PC-3 (cell line): ENCODE measurements around the gene CRAMP1. TPM values are rescaled to one million over a fixed set of nuclear protein-coding genes. Genes with fewer than 3 reads are reported as not detected.

Source experiments
- ATAC-seq: fragments of 200-7000 bp; cut with Tn5 transposase; 2 replicates; pipeline ENCODE4 v1.9.1; 2020; ENCODE audit warnings: mild to moderate bottlenecking, moderate library complexity
- BruUV-seq: library from RNA; stranded (reverse); fragments of 400-500 nt; replicated peaks from 2 replicates; lab custom pipeline; 2021; lab: Mats Ljungman, UMichigan
- CTCF ChIA-PET: fragments of 300-600 bp; sonication (Branson Sonifier 250); formaldehyde crosslinking; loops from one replicate; lab custom pipeline; 2022; ENCODE audit warnings: antibody characterized with exemption; lab: Charles Lee
- POLR2A ChIA-PET: fragments of 300-600 bp; sonication (Branson Sonifier 250); formaldehyde crosslinking; loops from one replicate; lab custom pipeline; 2022; ENCODE audit warnings: antibody characterized with exemption; ENCODE audit not compliant: unreplicated experiment; lab: Charles Lee
- DNase-seq: peaks from one replicate; pipeline ENCODE4 v3.0.0-alpha.2; 2015
- H2AFZ ChIP-seq: fragments of 300-600 bp; sonication (generic); 2 replicates; pipeline ENCODE4 v1.6.0; 2016; ENCODE audit warnings: antibody characterized with exemption, low read length
- H3F3A ChIP-seq: fragments of 300-600 bp; sonication (generic); one replicate; pipeline ENCODE4 v1.6.0; 2017; ENCODE audit warnings: antibody characterized with exemption, low read length, control low read depth, mild to moderate bottlenecking; ENCODE audit not compliant: unreplicated experiment
- H3K27ac ChIP-seq: fragments of 300-600 bp; sonication (generic); 2 replicates; pipeline ENCODE4 v1.5.1; 2016; ENCODE audit warnings: mild to moderate bottlenecking, low read length
- H3K27me3 ChIP-seq: fragments of 300-600 bp; sonication (generic); 2 replicates; pipeline ENCODE4 v1.6.1; 2016; ENCODE audit warnings: low read length, mixed read lengths
- H3K36me3 ChIP-seq: fragments of 300-600 bp; sonication (generic); 2 replicates; pipeline ENCODE4 v1.6.1; 2016; ENCODE audit warnings: low read depth, mixed run types, low read length, mixed read lengths
- H3K4me1 ChIP-seq: fragments of 300-600 bp; sonication (generic); 2 replicates; pipeline ENCODE4 v1.5.1; 2016; ENCODE audit warnings: low read length; ENCODE audit not compliant: insufficient read depth
- H3K4me2 ChIP-seq: fragments of 300-600 bp; sonication (generic); 2 replicates; pipeline ENCODE4 v1.6.0; 2016; ENCODE audit warnings: low read length
- H3K4me3 ChIP-seq: fragments of 300-600 bp; sonication (generic); 2 replicates; pipeline ENCODE4 v1.5.1; 2016; ENCODE audit warnings: mild to moderate bottlenecking, low read length, mixed read lengths
- H3K79me2 ChIP-seq: fragments of 300-600 bp; sonication (generic); 2 replicates; pipeline ENCODE4 v1.6.1; 2017; ENCODE audit warnings: low read length, mixed read lengths
- H3K9ac ChIP-seq: fragments of 300-600 bp; sonication (generic); 2 replicates; pipeline ENCODE4 v1.6.0; 2016; ENCODE audit warnings: mild to moderate bottlenecking, low read length
- H3K9me2 ChIP-seq: fragments of 300-600 bp; sonication (generic); replicated peaks from 2 replicates; pipeline ENCODE4 v1.6.1; 2016; ENCODE audit warnings: mixed run types, low read length, mixed read lengths
- H3K9me3 ChIP-seq: fragments of 300-600 bp; sonication (generic); 2 replicates; pipeline ENCODE4 v1.6.1; 2016; ENCODE audit warnings: low read length, mixed read lengths
- H4K20me1 ChIP-seq: fragments of 300-600 bp; sonication (generic); 2 replicates; pipeline ENCODE4 v1.6.1; 2016; ENCODE audit warnings: low read length, mixed read lengths
- CTCF ChIP-seq: fragments of 300-600 bp; sonication (generic); conservative IDR thresholded peaks from 2 replicates; pipeline ENCODE4 v1.5.1; 2017; ENCODE audit warnings: antibody characterized with exemption, low read depth, mild to moderate bottlenecking, low read length
- EZH2 ChIP-seq: fragments of 300-600 bp; sonication (generic); IDR thresholded peaks from one replicate; pipeline ENCODE4 v1.6.1; 2017; ENCODE audit warnings: antibody characterized with exemption, mild to moderate bottlenecking, low read length; ENCODE audit not compliant: unreplicated experiment
- EZH2phosphoT487 ChIP-seq: fragments of 300-600 bp; sonication (generic); IDR thresholded peaks from 2 replicates; pipeline ENCODE4 v1.6.1; 2018; ENCODE audit warnings: mild to moderate bottlenecking, antibody characterized with exemption, low read length, borderline replicate concordance
- intact Hi-C: fragments of 100-400 bp; cut with micrococcal nuclease; formaldehyde crosslinking; loops from 2 replicates; pipeline ENCODE4 v1.9.0; 2023
- total RNA-seq: library from RNA; depleted of rRNA; stranded (reverse); fragments of >200 nt; gene quantifications from 2 replicates; pipeline ENCODE4 v1.2.3, GENCODE V29; 2014

Gene CRAMP1
- total RNA-seq, 1 experiment from 2014 or later: 8.5 TPM

GRCh38 chr16:1580956-1581355, 31.2 kb upstream of the CRAMP1 start:
- CTCF ChIA-PET: no interaction called here

GRCh38 chr16:1581804-1582203, 30.4 kb upstream of the CRAMP1 start:
- H2AFZ ChIP-seq: no peak overlapping the region
- ChIA-PET POLR2A (no interaction called here), CTCF (no interaction called here)
- H3K9me3 ChIP-seq: no peaks in the 10 kb centered on the region
- no peak overlapping the region for H3K4me2 ChIP-seq
- TF ChIP-seq EZH2 (no peak), CTCF (no peak), EZH2phosphoT487 (no peak)
- DNase-seq (no peak), ATAC-seq (no peak)
- H3K9me2 ChIP-seq: no peaks in the 10 kb centered on the region
- H3K36me3 ChIP-seq: no peaks in the 10 kb centered on the region
- no TSS peak for BruUV-seq
- no peak overlapping the region for H3K4me3 ChIP-seq
- H3K4me1 ChIP-seq: no peaks in the 10 kb centered on the region; the same call in 1 of the 2 replicates
- intact Hi-C loops: no loop called here
- H3K27me3 ChIP-seq: no peaks in the 10 kb centered on the region
- no peak overlapping the region for H3K27ac ChIP-seq
- H3K79me2 ChIP-seq: no peaks in the 10 kb centered on the region
- no peak overlapping the region for H3K9ac ChIP-seq
- H3F3A ChIP-seq: no peaks in the 10 kb centered on the region
- H4K20me1 ChIP-seq: no peaks in the 10 kb centered on the region

More at GRCh38 chr16:1580956-1581355, 31.2 kb upstream of the CRAMP1 start:
- H2AFZ ChIP-seq: no peak overlapping the region
- DNase-seq (peak; percentile 16), ATAC-seq (peak; percentile 95)
- H3K4me1 ChIP-seq: no peaks in the 10 kb centered on the region; the same call in 1 of the 2 replicates
- POLR2A ChIA-PET: no interaction called here
- no peaks in the 10 kb centered on the region for H3K36me3 ChIP-seq
- no peaks in the 10 kb centered on the region for H3K9me3 ChIP-seq
- H4K20me1 ChIP-seq: no peaks in the 10 kb centered on the region
- no peak overlapping the region for H3K4me2 ChIP-seq
- no peaks in the 10 kb centered on the region for H3K27me3 ChIP-seq
- no peaks in the 10 kb centered on the region for H3K79me2 ChIP-seq
- no peak overlapping the region for H3K4me3 ChIP-seq
- H3F3A ChIP-seq: no peaks in the 10 kb centered on the region
- no TSS peak for BruUV-seq
- H3K9me2 ChIP-seq: no peaks in the 10 kb centered on the region
- intact Hi-C loops: no loop called here
- no peak for TF ChIP-seq CTCF
- no peak for TF ChIP-seq EZH2phosphoT487
- TF ChIP-seq EZH2: no peak
- no peak overlapping the region for H3K9ac ChIP-seq
- no peak overlapping the region for H3K27ac ChIP-seq

- H3K4me3 ChIP-seq: no peak overlapping the region
- TF ChIP-seq CTCF (no peak), EZH2phosphoT487 (no peak)
- no peak for DNase-seq
- H3K4me2 ChIP-seq: no peak overlapping the region
- no peaks in the 10 kb centered on the region for H3K36me3 ChIP-seq
- no peaks in the 10 kb centered on the region; the same call in 1 of the 2 replicates for H3K4me1 ChIP-seq
- no TSS peak for BruUV-seq
- intact Hi-C loops: no loop called here
- no peak for ATAC-seq
- ChIA-PET CTCF (no interaction called here), POLR2A (no interaction called here)
- H2AFZ ChIP-seq: no peak overlapping the region
- H4K20me1 ChIP-seq: no peaks in the 10 kb centered on the region
- H3F3A ChIP-seq: no peaks in the 10 kb centered on the region
- H3K9me2 ChIP-seq: no peaks in the 10 kb centered on the region
- no peaks in the 10 kb centered on the region for H3K79me2 ChIP-seq
- no peaks in the 10 kb centered on the region for H3K9me3 ChIP-seq
- no peak overlapping the region for H3K9ac ChIP-seq
- H3K27ac ChIP-seq: no peak overlapping the region
- H3K27me3 ChIP-seq: no peaks in the 10 kb centered on the region
Measured at GRCh38 chr16:1583180-1583579, 29.0 kb upstream of the CRAMP1 start.
